Measurements from ENCODE around the gene APBB2. TPM values are rescaled to one million over a fixed set of nuclear protein-coding genes. Genes with fewer than 3 reads are reported as not detected.

APBB2 gene
- total and polyA plus RNA-seq, 2 of the 4 experiments (the other 2 are of a cell fraction) = 47.9 to 75.5 TPM

GRCh38 chr4:40952672-40953071, 261.7 kb downstream of the APBB2 start:
- Histone ChIP-seq H3K79me1 (ENCODE audit: low read depth in 1 of 2, low read length in 2 of 2) (peaks cover 3 to 5% of the 10 kb centered on the region in 2 experiments; a peak in 2 of 4 replicates), H2AFZ (replicated peaks; ENCODE audit: low read length, poor library complexity) (no peak overlapping the region), H2BK20ac (ENCODE audit: low read depth, low read length) (no peak overlapping the region), H3K27ac (ENCODE audit: insufficient read depth, low read length) (no peak overlapping the region), H2AK9ac (replicated peaks; ENCODE audit: low read depth, low read length, poor library complexity) (no peak overlapping the region), H4K20me1 (ENCODE audit: insufficient read depth, low read length) (no peaks in the 10 kb centered on the region), H3K9me3 (ENCODE audit: control insufficient read depth, insufficient read depth, low read length) (no peaks in the 10 kb centered on the region), H3K4ac (ENCODE audit: low read depth, low read length) (no peak overlapping the region), H4K91ac (ENCODE audit: insufficient read depth, low read depth, low read length) (no peak overlapping the region), H3K18ac (ENCODE audit: low read depth, low read length) (no peak overlapping the region), H2AK5ac (ENCODE audit: low read depth, low read length) (no peak overlapping the region), H3K23ac (ENCODE audit: low read depth, low read length) (no peak overlapping the region), H3K14ac (replicated peaks; ENCODE audit: low read depth, low read length) (no peak overlapping the region), H2BK5ac (ENCODE audit: low read depth, low read length, poor library complexity, severe bottlenecking) (no peak overlapping the region), H3K4me3 (ENCODE audit: insufficient read depth, low read depth, low read length) (no peak overlapping the region), H3K36me3 (ENCODE audit: control insufficient read depth, insufficient read depth, low read length) (no peaks in the 10 kb centered on the region), H3K9me1 (ENCODE audit: insufficient read depth, low read length) (no peaks in the 10 kb centered on the region), H3K4me2 (ENCODE audit: low read depth, low read length) (no peak overlapping the region), H2BK120ac (ENCODE audit: low read depth, low read length) (no peak overlapping the region), H3K56ac (ENCODE audit: extremely low read depth, insufficient read depth, low read length) (no peak overlapping the region), H4K5ac (ENCODE audit: low read depth, low read length) (no peak overlapping the region), H2BK15ac (ENCODE audit: low read depth, low read length) (no peak overlapping the region), H4K8ac (ENCODE audit: low read depth in 2 of 2, low read length in 2 of 2) (no peak overlapping the region), H3K9ac (ENCODE audit: low read depth, low read length) (no peak overlapping the region), H3K27me3 (ENCODE audit: control insufficient read depth, insufficient read depth, low read length) (no peaks in the 10 kb centered on the region), H3K4me1 (ENCODE audit: control insufficient read depth, insufficient read depth, low read length) (peaks cover 6% of the 10 kb centered on the region)
- dilution Hi-C loops (cut with HindIII; ENCODE audit: low sequenced_read_pairs, unreplicated experiment) (no loop called here), intact Hi-C loops (cut with micrococcal nuclease) (no loop called here), in situ Hi-C loops (cut with MboI; ENCODE audit: low sequenced_read_pairs) (no loop called here)
- WGBS, 2 experiments (ENCODE audit: extremely low coverage in 2 of 2, insufficient read length in 1 of 2) = 100% methylated on average over 2 of the region's 7 CpGs; no CpG with 5 or more reads in 1 of the 2 experiments
- no peak for ATAC-seq (ENCODE audit: low read depth)
- DNase-seq = no peak
- no TSS peak for BruUV-seq (replicated peaks)
- ChIA-PET POLR2A (ENCODE audit: unreplicated experiment) (no interaction called here), CTCF (no interaction called here)
- TF ChIP-seq RFX5 (IDR thresholded peaks at IDR 0.05; ENCODE audit: low read depth, low read length) = no peak
- TF ChIP-seq NFE2L2 (IDR thresholded peaks at IDR 0.05; ENCODE audit: low read depth, low read length) = no peak
- no peak for TF ChIP-seq MXI1 (IDR thresholded peaks at IDR 0.05; ENCODE audit: borderline replicate concordance, low read depth, low read length)
- TF ChIP-seq POLR2A (IDR thresholded peaks at IDR 0.05; ENCODE audit: low read depth, low read length) = no peak
- no peak for TF ChIP-seq FOS (IDR thresholded peaks at IDR 0.05; ENCODE audit: low read depth, low read length)
- no peak for TF ChIP-seq CEBPB (IDR thresholded peaks at IDR 0.05; ENCODE audit: low read depth, low read length)
- TF ChIP-seq CHD1 (IDR thresholded peaks at IDR 0.05; ENCODE audit: low read depth, low read length) = no peak
- no peak for TF ChIP-seq BHLHE40 (IDR thresholded peaks at IDR 0.05; ENCODE audit: low read depth, low read length)
- TF ChIP-seq SMC3 (IDR thresholded peaks at IDR 0.05; ENCODE audit: low read depth, low read length) = no peak
- no peak for TF ChIP-seq RCOR1 (IDR thresholded peaks at IDR 0.05; ENCODE audit: insufficient replicate concordance, low read length)

All from IMR-90 (cell line).